SH-SY5Y (cell line): ENCODE data around the gene CCNY.
A peak's percentile ranks its signal among the peaks of the same experiment; 100 is the strongest.

Source experiments
- GATA2 ChIP-seq: IDR thresholded peaks from 2 replicates; pipeline ENCODE4 v1.6.1; 2011; ENCODE audit warnings: mild to moderate bottlenecking, low read depth, low read length
- GATA3 ChIP-seq: IDR thresholded peaks from 2 replicates; pipeline ENCODE4 v1.6.1; 2011; ENCODE audit warnings: low read depth, mild to moderate bottlenecking, low read length, moderate library complexity

Gene CCNY

DNA sequence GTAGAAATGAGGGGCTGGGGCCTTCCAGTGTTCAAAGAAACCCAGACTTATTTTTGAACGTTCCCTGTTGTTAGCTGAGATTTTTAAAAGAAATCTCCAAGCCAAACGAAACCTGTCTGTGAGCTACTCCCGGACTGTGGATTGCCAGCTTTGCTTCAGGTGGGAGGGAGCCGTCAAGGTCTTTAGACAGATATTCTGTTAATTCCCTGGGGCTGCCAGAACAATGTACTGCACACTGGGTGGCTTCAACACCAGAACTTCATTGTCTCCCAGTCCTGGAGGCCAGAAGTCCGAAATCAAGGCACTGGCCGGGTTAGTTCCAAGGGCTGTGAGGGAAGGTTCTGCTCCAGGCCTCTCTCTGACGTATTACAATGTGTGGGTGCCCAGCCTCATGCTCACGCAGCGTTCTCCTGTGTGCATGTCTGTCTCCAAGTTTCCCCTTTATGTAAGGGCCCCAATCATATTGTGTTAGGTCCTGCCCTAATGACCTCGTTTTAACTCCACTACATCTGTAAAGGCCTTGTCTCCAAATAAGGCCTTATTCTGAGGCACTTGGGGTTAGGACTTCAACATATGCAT is 208.9 kb downstream of the CCNY start:
- no peak for TF ChIP-seq GATA2

DNA sequence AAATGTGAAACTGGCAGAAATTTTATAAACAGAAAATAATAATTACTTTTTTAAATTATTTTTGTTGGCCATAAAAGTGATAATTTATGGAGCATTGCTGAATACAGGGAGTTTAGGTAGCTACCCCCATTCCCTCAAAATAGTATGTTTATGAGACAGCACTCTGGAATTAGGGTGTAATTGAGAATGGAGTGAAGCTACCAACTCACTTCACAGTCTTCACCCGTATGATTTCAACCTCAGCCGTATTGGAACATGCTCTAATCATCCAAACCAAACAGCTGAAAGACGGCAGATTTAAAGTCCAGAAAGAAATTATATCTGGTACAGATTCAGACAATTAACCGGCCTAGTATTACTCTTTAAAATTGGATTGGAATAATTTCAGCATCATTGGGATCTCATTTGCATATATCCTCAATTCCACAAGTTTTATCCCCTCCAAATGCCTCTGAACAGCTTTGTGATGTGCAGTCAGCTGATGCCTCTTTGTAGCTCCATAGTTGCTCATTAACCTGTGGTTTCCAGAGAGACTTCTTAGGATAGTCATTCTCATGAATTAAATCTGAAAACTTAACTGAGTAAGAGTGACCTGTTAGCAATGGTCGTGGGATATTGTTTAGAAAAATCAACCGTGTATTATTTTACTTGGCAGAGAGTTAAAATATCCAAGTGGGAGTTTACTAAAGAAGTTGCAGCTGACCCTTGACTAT is 209.7 kb downstream of the CCNY start:
- no peak for TF ChIP-seq GATA3
- TF ChIP-seq GATA2 = no peak

DNA sequence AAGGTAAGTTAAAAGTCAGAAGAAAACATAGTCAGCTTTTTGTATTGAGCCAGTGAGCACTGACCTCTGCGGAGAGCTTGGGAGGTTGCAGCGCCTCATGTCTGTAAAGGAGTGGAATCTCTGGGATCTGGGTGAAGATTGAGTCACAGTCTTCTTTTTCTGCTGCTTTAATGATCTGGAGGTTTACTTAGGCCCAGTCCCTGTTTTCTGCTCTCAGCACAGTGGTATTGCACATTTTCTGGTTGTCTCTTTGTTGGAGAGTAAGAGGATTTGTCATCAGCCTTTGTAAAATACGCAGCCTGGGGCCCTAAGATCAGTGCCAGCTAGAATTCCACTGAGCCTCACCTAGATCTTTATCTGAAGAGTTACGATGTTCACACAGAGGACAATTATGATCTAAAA is 210.5 kb downstream of the CCNY start:
- TF ChIP-seq GATA2 (peak; percentile 51; the same call in 1 of the 2 replicates), GATA3 (no peak)

DNA sequence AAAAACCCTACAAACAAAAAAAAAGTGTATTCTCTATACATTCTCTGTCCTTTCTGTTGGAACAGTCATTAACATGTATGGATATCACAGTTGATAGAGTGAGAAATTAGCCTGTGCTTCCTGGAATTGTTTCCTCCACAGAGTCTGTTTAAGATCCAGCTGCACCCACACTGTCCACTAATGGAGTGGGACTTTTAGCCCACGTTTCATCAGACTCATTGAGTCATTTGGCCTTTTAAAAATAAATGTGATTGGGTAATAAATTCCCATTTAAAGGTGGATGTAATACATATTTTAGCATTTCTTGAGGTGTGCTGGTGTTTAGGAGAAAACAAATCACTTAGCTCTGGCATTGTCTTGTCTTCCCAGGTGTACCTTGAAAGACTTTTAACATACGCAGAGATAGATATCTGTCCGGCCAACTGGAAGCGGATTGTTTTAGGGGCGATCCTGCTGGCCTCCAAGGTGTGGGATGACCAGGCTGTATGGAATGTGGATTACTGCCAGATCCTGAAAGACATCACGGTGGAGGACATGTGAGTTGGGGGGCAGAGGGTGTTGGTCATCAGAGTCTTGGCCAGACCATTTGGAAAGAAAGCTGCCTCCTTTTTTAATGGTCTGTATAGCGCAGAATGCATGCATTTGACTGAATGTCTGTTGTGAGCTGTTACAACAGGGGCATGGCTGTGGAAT is 216.5 kb downstream of the CCNY start:
- TF ChIP-seq GATA2 = no peak
- TF ChIP-seq GATA3 = no peak

DNA sequence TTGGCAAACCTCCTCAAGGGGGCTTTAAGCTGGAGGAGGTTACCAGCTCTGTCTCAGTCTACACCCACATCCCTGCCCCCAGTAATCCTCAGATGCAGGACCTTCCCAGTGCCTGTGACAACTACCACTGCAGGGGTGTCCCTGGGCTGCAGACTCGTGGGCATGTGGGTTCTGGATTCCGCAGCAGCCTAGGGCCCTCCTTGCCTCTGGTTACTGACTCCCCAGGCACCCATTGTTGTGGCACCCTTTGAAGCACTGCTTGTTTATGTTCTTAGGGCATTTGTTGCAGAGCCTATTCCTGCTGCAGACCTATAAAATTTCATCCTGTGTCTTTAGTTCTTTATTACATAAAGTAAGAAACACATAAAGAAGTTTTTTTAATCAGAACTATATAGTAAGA is 217.7 kb downstream of the CCNY start:
- TF ChIP-seq GATA2 (no peak), GATA3 (no peak)

DNA sequence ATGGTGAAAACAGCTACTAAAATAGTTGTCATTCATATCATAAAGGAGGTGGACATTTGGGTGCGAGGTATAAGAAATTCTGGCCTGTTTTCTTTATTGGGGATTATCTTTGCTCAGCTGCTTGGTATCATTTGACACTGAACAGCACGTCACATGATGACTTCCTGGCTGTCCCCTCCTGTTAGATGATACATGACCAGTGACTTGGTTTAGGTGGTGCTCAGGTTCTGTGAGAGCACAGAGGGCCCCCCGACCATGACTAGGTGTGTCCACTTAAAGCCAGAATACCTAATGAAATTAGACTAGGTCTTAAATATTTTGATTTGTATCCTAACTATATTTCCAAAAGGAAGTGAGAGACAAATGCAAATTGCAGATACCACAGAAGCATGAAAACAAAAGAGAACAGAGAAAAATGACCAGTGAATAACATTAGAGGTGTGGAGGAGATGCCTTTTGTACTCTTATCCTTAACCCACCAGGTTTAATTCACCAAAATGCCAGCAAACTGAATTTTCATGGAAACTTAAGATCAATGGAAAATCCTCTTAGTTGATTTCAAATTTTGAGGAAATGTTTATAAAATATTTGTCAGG is 218.2 kb downstream of the CCNY start:
- TF ChIP-seq GATA2 = no peak
- TF ChIP-seq GATA3 = no peak

DNA sequence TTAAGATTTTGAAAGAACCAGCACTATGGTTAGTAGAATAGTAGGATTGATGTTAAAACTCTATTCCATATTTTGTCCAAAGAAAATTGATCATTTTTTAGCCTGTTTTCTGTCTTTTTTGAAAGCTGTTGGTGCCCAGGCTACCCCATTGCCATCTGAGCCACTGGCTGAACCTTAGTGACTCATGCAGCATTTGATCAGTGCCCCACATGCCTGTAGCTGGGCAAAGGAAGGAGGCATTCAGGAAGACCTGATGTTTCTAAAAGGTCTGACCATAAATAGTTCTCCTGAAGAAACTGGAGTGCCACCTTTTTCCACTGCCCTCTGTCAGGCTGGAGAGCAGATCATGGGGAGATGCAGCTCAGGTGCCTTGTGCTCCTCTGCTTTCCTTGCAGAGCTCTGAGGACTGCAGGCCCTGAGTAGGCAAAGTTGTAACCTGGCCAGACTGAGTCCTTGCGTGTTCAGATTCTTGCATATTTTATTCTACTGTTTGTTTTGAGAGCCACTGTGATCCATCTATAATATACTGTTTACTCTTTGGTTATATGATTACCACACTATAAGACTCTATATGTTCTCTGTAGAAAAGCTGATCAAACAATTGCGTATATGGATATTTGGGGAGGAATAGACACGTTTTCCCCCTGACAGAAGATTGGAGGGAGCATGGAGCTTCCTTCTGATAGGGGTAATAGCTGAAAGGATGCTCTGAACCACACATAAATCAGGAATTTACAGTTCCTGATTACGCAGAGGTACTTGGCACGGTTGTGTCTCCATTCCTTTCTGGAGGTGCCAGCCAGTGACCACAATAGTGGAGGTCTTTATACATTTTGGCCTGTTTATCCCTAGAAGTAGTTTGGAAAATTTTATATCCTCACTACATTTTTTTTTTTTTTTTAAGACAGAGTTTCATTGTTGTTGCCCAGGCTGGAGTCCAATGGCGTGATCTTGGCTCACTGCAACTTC is 219.9 kb downstream of the CCNY start:
- no peak for TF ChIP-seq GATA3
- no peak for TF ChIP-seq GATA2

DNA sequence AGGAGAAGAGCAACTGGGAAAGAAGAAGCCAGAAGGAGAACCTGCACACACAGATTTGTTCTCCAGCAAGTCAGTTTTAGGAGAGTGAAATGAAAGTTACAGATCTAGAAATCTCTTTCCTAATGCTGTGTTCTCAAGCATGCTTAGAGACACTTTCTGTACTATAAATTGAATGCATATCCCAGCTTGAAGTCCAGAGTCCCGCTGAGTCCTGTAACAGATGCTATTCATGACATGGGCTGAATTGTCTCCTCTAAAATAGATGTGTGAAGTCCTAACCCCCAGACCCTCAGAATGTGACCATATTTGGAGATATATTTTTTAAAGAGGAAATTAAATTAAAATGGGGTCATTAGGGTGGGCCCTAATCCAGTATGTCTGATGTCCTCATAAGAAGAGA is 222.0 kb downstream of the CCNY start:
- no peak for TF ChIP-seq GATA2
- no peak for TF ChIP-seq GATA3

DNA sequence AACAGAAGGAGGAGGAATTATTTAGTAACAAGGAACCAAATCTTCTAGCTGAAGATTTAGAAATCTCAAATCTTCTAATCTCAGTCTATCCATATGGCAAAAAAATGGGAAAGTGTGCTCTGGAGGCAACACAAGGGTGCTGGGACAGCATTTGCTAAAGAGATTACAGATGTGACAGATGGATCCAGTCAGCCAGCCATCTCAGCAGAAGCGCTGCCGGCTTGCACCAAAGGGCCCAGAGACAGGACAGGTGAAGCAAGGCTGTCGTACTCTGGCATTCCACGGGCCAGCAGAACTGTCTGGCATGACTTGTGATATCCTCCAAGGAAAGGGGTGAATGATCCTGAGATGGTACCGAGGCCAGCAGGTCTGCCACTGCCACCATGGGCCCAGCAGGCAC is 223.1 kb downstream of the CCNY start:
- TF ChIP-seq GATA2 (no peak), GATA3 (no peak)

DNA sequence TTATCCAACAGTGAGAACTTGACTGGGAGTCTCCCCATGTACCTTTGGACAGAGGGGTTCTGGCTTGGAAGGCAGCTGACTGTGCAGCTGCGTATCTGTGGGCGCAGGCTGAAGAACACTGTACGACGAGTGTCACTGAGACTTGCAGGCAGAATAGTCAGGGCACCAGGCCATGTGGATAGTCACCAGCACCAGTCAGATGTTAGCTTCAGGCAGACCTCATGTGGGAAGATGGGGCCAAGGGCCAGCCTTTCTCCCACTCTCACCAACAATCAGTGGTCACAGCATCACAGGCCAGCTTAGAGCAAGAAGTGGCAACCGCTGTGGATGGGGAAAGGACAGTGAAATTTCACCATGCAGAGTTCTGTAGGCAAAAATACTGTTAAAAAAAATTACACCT is 225.4 kb downstream of the CCNY start:
- no peak for TF ChIP-seq GATA2
- TF ChIP-seq GATA3 = no peak

DNA sequence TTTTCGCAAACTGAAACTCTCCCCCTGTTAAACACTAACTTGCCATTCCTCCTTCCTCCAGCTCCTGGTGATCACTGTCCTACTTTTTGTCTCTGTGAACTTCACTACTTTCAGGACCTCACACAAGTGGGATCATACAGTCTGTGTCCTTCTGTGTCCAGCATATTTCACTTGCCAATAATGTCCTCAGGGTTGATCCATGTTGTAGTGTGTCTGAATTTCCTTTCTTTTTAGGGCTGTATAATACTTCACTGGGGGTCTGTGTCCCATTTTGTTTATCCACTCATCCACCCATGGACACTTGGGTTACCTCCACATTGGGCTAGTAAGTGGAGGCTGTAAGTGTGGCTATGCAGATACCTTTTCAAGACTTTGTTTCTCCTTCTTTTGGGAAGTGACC is 226.1 kb downstream of the CCNY start:
- TF ChIP-seq GATA3 (no peak), GATA2 (no peak)

DNA sequence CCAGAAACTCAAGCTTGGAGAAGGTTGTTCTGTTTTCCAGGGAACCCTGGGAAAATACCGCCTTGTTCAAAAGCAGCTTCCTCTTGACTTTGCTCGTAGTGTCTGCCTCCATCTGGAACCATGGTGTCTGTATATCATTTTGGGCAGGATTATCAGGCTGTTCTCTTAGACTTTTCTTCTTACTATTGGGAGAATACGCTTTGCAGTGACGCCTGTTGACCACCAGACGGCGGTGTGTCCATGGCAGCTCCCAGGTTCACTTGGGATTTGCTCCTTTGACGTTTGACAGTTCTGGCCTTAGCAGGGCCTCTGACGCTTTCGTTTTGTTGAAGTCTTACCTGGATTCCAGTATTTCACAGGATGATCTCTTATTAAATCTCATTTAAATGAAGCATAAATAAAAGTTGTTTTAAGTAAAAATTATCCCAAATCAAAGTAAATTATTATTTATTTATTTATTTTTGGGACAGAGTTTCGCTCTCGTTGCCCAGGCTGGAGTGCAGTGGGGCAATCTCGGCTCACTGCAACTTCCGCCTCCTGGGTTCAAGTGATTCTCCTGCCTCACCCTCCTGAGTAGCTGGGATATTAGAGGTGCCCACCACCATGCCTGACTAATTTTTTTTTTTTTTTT is 227.1 kb downstream of the CCNY start:
- TF ChIP-seq GATA2 = no peak
- no peak for TF ChIP-seq GATA3

DNA sequence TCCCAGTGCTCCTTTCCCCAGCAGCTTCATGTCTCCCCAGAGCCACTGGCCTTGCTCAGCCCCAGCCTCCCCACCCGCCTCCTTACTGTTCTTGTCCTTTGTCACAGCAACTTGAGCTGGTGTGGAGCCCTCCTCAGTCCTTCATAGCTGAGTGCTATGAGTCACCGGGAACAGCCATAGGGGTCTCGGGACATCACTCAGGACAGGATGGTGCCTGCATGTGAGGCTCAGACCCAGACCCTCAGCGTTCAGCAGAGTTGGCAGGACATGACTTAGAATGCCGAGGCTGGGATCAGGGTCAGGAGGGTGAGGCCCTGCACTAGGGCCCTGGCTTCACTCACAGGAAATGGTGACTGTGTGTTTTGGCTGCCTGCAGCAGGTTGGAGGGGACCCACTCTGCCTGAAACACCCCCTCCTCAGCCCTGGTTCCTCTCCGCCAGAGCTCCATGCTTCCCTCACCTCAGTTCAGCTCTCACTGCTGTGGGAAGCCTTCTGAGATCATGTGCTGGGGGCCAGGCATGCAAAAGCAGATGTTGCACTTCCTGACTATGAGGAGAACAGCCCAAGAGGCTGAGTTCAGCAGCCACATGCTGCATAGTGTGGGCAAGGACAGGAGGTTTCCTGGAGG is 228.1 kb downstream of the CCNY start:
- TF ChIP-seq GATA3 (no peak), GATA2 (no peak)

DNA sequence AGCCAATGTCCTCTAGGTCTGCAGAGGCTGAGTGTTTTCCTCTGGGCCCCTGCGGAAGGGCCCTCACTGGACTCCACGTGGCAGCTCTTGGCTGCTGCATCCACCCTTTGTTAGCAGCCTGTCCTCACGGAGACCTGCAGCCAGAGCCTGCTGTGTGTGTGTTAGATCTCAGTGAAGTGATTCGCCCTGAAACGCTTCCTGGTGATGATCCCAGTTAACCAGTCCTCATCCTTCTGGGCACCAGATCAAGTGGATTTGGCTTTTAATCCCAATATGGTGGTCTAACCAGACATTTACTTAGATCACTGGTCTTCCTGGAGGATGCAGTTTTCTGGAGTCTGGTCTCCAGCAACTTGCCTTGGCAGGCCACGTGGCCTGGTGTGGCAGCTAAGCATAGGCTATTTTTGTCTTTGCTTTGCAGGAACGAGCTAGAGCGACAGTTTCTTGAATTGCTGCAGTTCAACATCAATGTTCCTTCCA is 229.3 kb downstream of the CCNY start:
- TF ChIP-seq GATA3 = no peak
- TF ChIP-seq GATA2 = no peak
